NCI-H1930 (cell line): ENCODE data around the gene CREB5.
"Not testable (repeated sequence)": the region's sequence is repeated elsewhere in the genome, so short reads cannot be mapped to it uniquely, and the experiment has no call there.

Experiments
- DNase-seq, 2 experiments: peaks; one replicate each; lab custom pipeline; 2025; lab: John Stamatoyannopoulos, UW

The CREB5 gene

GRCh38 chr7:28611399-28611897, 199.1 kb downstream of the CREB5 start:
- DNase-seq = not testable (repeated sequence)

GRCh38 chr7:28613262-28613661, 200.9 kb downstream of the CREB5 start:
- no peak for DNase-seq

GRCh38 chr7:28615091-28615490, 202.8 kb downstream of the CREB5 start:
- peak in 1 of 2 experiments; percentile 6 for DNase-seq

GRCh38 chr7:28617308-28617880, 205.1 kb downstream of the CREB5 start:
- no peak for DNase-seq

- no peak for DNase-seq
Measured at GRCh38 chr7:28618383-28618782, 206.1 kb downstream of the CREB5 start.

- no peak for DNase-seq
Measured at GRCh38 chr7:28619256-28619655, 206.9 kb downstream of the CREB5 start.

- DNase-seq = no peak
Measured at GRCh38 chr7:28621369-28621841, 209.1 kb downstream of the CREB5 start.

GRCh38 chr7:28623105-28623730, 210.9 kb downstream of the CREB5 start:
- no peak for DNase-seq

GRCh38 chr7:28623863-28624262, 211.5 kb downstream of the CREB5 start:
- no peak for DNase-seq

- DNase-seq = no peak
Measured at GRCh38 chr7:28625432-28625831, 213.1 kb downstream of the CREB5 start.

GRCh38 chr7:28626221-28626620, 213.9 kb downstream of the CREB5 start:
- no peak for DNase-seq

- DNase-seq = no peak
Measured at GRCh38 chr7:28626624-28627262, 214.4 kb downstream of the CREB5 start.

GRCh38 chr7:28627263-28627653, 214.9 kb downstream of the CREB5 start:
- no peak for DNase-seq

GRCh38 chr7:28627896-28628295, 215.6 kb downstream of the CREB5 start:
- no peak for DNase-seq

GRCh38 chr7:28629216-28629842, 217.0 kb downstream of the CREB5 start:
- DNase-seq = no peak

- no peak for DNase-seq
Measured at GRCh38 chr7:28630350-28630749, 218.0 kb downstream of the CREB5 start.

- DNase-seq = no peak
Measured at GRCh38 chr7:28631995-28632394, 219.7 kb downstream of the CREB5 start.

- DNase-seq = no peak
Measured at GRCh38 chr7:28638914-28639313, 226.6 kb downstream of the CREB5 start.

- no peak for DNase-seq
Measured at GRCh38 chr7:28640001-28640400, 227.7 kb downstream of the CREB5 start.

GRCh38 chr7:28641752-28642545, 229.6 kb downstream of the CREB5 start:
- no peak for DNase-seq

- no peak for DNase-seq
Measured at GRCh38 chr7:28643188-28643569, 230.9 kb downstream of the CREB5 start.
